Upper lobe of left lung (tissue), 6 donors: ENCODE data around the gene SLC22A1. TPM values are rescaled to one million over a fixed set of nuclear protein-coding genes. Genes with fewer than 3 reads are reported as not detected.

Source experiments
- ATAC-seq, 2 donors: fragments of 200-7000 bp; cut with Tn5 transposase; one replicate each; pipeline ENCODE4 v1.9.1; 2022; ENCODE audit warnings: mild to moderate bottlenecking in 2 of 2, moderate library complexity in 2 of 2; ENCODE audit not compliant: low FRiP score in 2 of 2
- DNase-seq, 2 donors: peaks; one replicate each; pipeline ENCODE4 v3.0.0-alpha.2; 2019 to 2020
- H3K27ac ChIP-seq, 4 donors: fragments of 200-600 bp; sonication (generic); one replicate each; pipeline ENCODE4 v1.5.1; 2016 to 2019
- H3K27me3 ChIP-seq, 4 donors: fragments of 200-600 bp; sonication (generic); one replicate each; pipeline ENCODE4 v1.5.1; 2017 to 2019
- H3K36me3 ChIP-seq, 4 donors: fragments of 200-600 bp; sonication (generic); one replicate each; pipeline ENCODE4 v1.5.1; 2016 to 2019
- H3K4me1 ChIP-seq, 4 donors: fragments of 200-600 bp; sonication (generic); one replicate each; pipeline ENCODE4 v1.5.1; 2018 to 2019
- H3K4me3 ChIP-seq, 4 donors: fragments of 200-600 bp; sonication (generic); one replicate each; pipeline ENCODE4 v1.5.1; 2017 to 2019; ENCODE audit warnings: mild to moderate bottlenecking in 2 of 4, moderate library complexity in 1 of 4
- H3K9me3 ChIP-seq, 4 donors: fragments of 200-600 bp; sonication (generic); one replicate each; pipeline ENCODE4 v1.5.1; 2018 to 2019
- CTCF ChIP-seq, 6 experiments: fragments of 450-650 bp in 4 of 6; fragments of 200-600 bp in 2 of 6; sonication (generic) in 2 of 6; IDR thresholded peaks; one replicate each; pipeline ENCODE4 v1.5.1; 2016 to 2019; ENCODE audit warnings: antibody characterized with exemption in 6 of 6
- EP300 ChIP-seq, 4 donors: sonication (generic); formaldehyde crosslinking; IDR thresholded peaks; one replicate each; pipeline ENCODE4 v1.5.1; 2017; ENCODE audit warnings: antibody characterized with exemption in 4 of 4, control low read depth in 2 of 4
- POLR2A ChIP-seq, 4 donors: fragments of 450-650 bp; IDR thresholded peaks; one replicate each; pipeline ENCODE4 v1.5.1; 2016 to 2017; ENCODE audit warnings: antibody characterized with exemption in 4 of 4, mild to moderate bottlenecking in 2 of 4
- POLR2AphosphoS5 ChIP-seq, 2 donors: sonication (generic); formaldehyde crosslinking; IDR thresholded peaks; one replicate each; pipeline ENCODE4 v1.5.1; 2017; ENCODE audit warnings: antibody characterized with exemption in 2 of 2
- WGBS, 2 donors: methylation state at CpG; one replicate each; pipeline ENCODE4 v1.1.5; 2017 to 2018; 5-methylcytosine and 5-hydroxymethylcytosine counted together
- total RNA-seq, 6 donors: library from RNA; depleted of rRNA in 4 of 6; stranded (reverse); fragments of >200 nt in 4 of 6; gene quantifications; one replicate each; pipeline versions ENCODE4 v1.1.0 to v1.2.1, GENCODE V29; 2016 to 2021
- donor health status: DM: no; HTN: no; CAD: no; lungs with moderate emphysema.
- donor health status: DM: no; HTN: yes; CAD: no; lungs with severe emphysema.

SLC22A1 gene
- total RNA-seq, 6 donors from 2014 or later, result 0.67 to 4.2 (median 2.0) TPM

GRCh38 chr6:160201061-160201460 lies 79.4 kb downstream of the SLC22A1 start:
- no peak overlapping the region for H3K4me3 ChIP-seq
- no peak for ATAC-seq
- H3K27ac ChIP-seq, result no peak overlapping the region
- no peak for DNase-seq
- no peaks in the 10 kb centered on the region for H3K9me3 ChIP-seq
- 59 to 93% methylated on average over 2 of the region's 2 CpGs for WGBS, 2 donors
- H3K4me1 ChIP-seq, result no peaks in the 10 kb centered on the region
- no peak for TF ChIP-seq EP300 (IDR thresholded peaks at IDR 0.05)
- TF ChIP-seq POLR2AphosphoS5 (IDR thresholded peaks at IDR 0.05), result no peak
- TF ChIP-seq CTCF (IDR thresholded peaks at IDR 0.05), result no peak
- TF ChIP-seq POLR2A (IDR thresholded peaks at IDR 0.05), result no peak
- H3K27me3 ChIP-seq, result no peaks in the 10 kb centered on the region
- H3K36me3 ChIP-seq, result no peaks in the 10 kb centered on the region

- Histone ChIP-seq H3K27me3 (no peaks in the 10 kb centered on the region), H3K4me1 (no peaks in the 10 kb centered on the region), H3K36me3 (no peaks in the 10 kb centered on the region), H3K27ac (no peak overlapping the region), H3K4me3 (no peak overlapping the region), H3K9me3 (peaks cover 0 to 2% (median 0%) of the 10 kb centered on the region in 4 donors)
- ATAC-seq (no peak), DNase-seq (no peak)
- no peak for TF ChIP-seq CTCF (IDR thresholded peaks at IDR 0.05)
- TF ChIP-seq EP300 (IDR thresholded peaks at IDR 0.05), result no peak
- no peak for TF ChIP-seq POLR2AphosphoS5 (IDR thresholded peaks at IDR 0.05)
- WGBS, 2 donors, result 42 to 64% methylated on average over 2 of the region's 2 CpGs
Observed at GRCh38 chr6:160202411-160202810, 80.8 kb downstream of the SLC22A1 start.

- no peaks in the 10 kb centered on the region for H3K27me3 ChIP-seq
- peaks cover 0 to 8% (median 0%) of the 10 kb centered on the region in 4 donors for H3K9me3 ChIP-seq
- no peaks in the 10 kb centered on the region for H3K36me3 ChIP-seq
- ATAC-seq (no peak), DNase-seq (no peak)
- 62 to 74% methylated on average over 3 of the region's 3 CpGs for WGBS, 2 donors
- H3K27ac ChIP-seq, result no peak overlapping the region
- no peak for TF ChIP-seq POLR2A (IDR thresholded peaks at IDR 0.05)
- no peak for TF ChIP-seq POLR2AphosphoS5 (IDR thresholded peaks at IDR 0.05)
- no peak for TF ChIP-seq CTCF (IDR thresholded peaks at IDR 0.05)
- no peak for TF ChIP-seq EP300 (IDR thresholded peaks at IDR 0.05)
- no peak overlapping the region for H3K4me3 ChIP-seq
- H3K4me1 ChIP-seq, result no peaks in the 10 kb centered on the region
Observed at GRCh38 chr6:160203076-160203475, 81.5 kb downstream of the SLC22A1 start.

- TF ChIP-seq POLR2A (IDR thresholded peaks at IDR 0.05), result no peak
- TF ChIP-seq CTCF (IDR thresholded peaks at IDR 0.05), result no peak
- TF ChIP-seq EP300 (IDR thresholded peaks at IDR 0.05), result no peak
- Histone ChIP-seq H3K9me3 (peaks cover 0 to 8% (median 0%) of the 10 kb centered on the region in 4 donors), H3K27me3 (no peaks in the 10 kb centered on the region), H3K4me3 (no peak overlapping the region), H3K4me1 (no peaks in the 10 kb centered on the region), H3K36me3 (no peaks in the 10 kb centered on the region), H3K27ac (no peak overlapping the region)
- ATAC-seq (no peak), DNase-seq (no peak)
Observed at GRCh38 chr6:160203522-160203921, 81.9 kb downstream of the SLC22A1 start.

- Histone ChIP-seq H3K27me3 (no peaks in the 10 kb centered on the region), H3K4me3 (no peak overlapping the region), H3K27ac (no peak overlapping the region), H3K9me3 (peaks cover 0 to 8% (median 0%) of the 10 kb centered on the region in 4 donors), H3K4me1 (no peaks in the 10 kb centered on the region), H3K36me3 (no peaks in the 10 kb centered on the region)
- TF ChIP-seq POLR2AphosphoS5 (IDR thresholded peaks at IDR 0.05) (no peak), CTCF (IDR thresholded peaks at IDR 0.05) (no peak), POLR2A (IDR thresholded peaks at IDR 0.05) (no peak), EP300 (IDR thresholded peaks at IDR 0.05) (no peak)
- DNase-seq (no peak), ATAC-seq (no peak)
- WGBS, 2 donors, result 78 to 90% methylated on average over 2 of the region's 2 CpGs
Observed at GRCh38 chr6:160203953-160204352, 82.3 kb downstream of the SLC22A1 start.
